Measurements from ENCODE around the gene NDRG3. TPM values are rescaled to one million over a fixed set of nuclear protein-coding genes. Genes with fewer than 3 reads are reported as not detected.
A peak's percentile ranks its signal among the peaks of the same experiment; 100 is the strongest.

Gene NDRG3
- total and polyA plus RNA-seq, 10 of the 15 experiments (the other 5 are each of a cell fraction or from before 2014, with no cell fraction given), result 11.2 to 29.7 (median 14.9) TPM

DNA sequence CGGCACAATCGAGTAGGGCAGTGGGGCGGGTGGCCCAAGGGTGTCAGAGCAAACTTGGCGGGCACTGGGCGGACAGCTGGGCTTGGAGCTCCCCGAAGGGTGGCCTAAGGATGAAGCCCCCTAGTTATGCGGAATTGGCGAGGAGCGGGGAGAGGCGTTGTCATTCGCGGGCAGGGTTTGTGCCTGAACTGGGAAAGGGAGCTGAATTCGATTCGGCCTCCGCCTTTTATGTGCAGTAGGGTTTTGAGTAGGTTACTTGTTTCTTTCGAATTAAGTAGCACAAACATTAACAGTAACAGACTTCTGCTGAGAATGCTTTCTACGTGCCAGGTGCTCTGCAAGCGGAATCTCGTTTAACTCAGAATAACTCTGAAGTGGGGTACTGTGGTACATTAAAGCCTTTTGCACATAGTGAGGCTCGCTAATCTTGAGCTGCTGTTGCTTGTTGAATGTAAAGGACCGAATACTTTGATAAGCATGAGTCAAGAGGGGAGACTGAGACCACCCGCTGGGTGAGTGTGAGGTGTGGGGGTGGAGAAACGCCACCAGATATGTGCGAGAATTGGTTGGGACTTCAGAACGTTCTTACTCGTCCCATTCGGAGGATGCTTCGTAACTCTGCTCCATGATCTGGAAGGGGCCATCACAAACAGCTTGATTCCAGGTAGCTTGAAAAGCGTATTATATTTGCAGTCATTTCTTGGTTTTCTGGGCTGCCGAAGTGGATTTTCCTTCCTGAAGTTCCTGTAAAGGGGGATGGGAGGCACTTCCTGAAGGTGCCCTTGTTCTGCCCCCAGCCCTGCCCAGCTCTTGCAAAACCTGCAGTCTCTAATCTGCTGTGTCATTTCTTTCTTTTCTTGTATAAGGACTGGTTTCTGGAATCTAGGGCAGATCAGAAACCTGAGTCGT is 139.5 kb downstream of the NDRG3 start:
- no peak for DNase-seq (ENCODE audit: low read depth, low spot score)
- POLR2A ChIA-PET, result interaction anchor here (0.6 to 4.1 kb wide), 12 partner anchors 11 to 261 kb away, joined by 4 to 87 read pairs (median 10); partner anchors contain the start of gene TGIF2

More for the DNA sequence above, 139.5 kb downstream of the NDRG3 start:
- peaks cover 12 to 15% of the 10 kb centered on the region in 2 experiments for H3K36me3 ChIP-seq (ENCODE audit: control insufficient read depth in 2 of 2, insufficient read depth in 2 of 2, low read length in 1 of 2)
- H3K4me1 ChIP-seq (ENCODE audit: control insufficient read depth, insufficient read depth, low read length), result peaks cover 14% of the 10 kb centered on the region
- TSS peak; percentile 70 for BruUV-seq (replicated peaks)
- H3K9me3 ChIP-seq (replicated peaks; ENCODE audit: control insufficient read depth, insufficient read depth, low read length), result no peaks in the 10 kb centered on the region
- ChIA-PET SMC1A (ENCODE audit: uncharacterized antibody, unreplicated experiment) (interaction anchor here (0.8 to 8.6 kb wide), 11 partner anchors 11 to 276 kb away, joined by 3 to 87 read pairs (median 7); partner anchors contain the start of gene TGIF2), CTCF (interaction anchor here (0.7 to 9.4 kb wide), 16 partner anchors 12 to 654 kb away, joined by 3 to 94 read pairs (median 4); partner anchors contain the start of genes DSN1 and TGIF2), RAD21 (ENCODE audit: unreplicated experiment) (interaction anchor here (0.7 to 4.0 kb wide), 11 partner anchors 8 to 280 kb away, joined by 3 to 92 read pairs (median 4); partner anchors contain the start of genes NDRG3 and TGIF2)
- no peaks in the 10 kb centered on the region for H4K20me1 ChIP-seq (ENCODE audit: control insufficient read depth, insufficient read depth)
- peak overlapping the region; percentile 72 for H3K4me2 ChIP-seq (ENCODE audit: control insufficient read depth, insufficient read depth)
- no peaks in the 10 kb centered on the region for H3K27me3 ChIP-seq (replicated peaks in 1 of 2; ENCODE audit: control insufficient read depth in 2 of 2, insufficient read depth in 2 of 2, low read length in 1 of 2)
- ATAC-seq, result no peak
- peak overlapping the region; percentile 97 for H3K27ac ChIP-seq (ENCODE audit: control insufficient read depth, insufficient read depth)
- in situ Hi-C loops (cut with MboI) (no loop called here), intact Hi-C loops (cut with micrococcal nuclease; ENCODE audit: unreplicated experiment) (loop anchor here (5.0 to 10.0 kb wide), 2 partner anchors 49 to 258 kb away; a partner anchor contains a TSS)
- WGBS (ENCODE audit: insufficient coverage, insufficient replicate concordance, low lambda C conversion rate, missing lambda C conversion rate), result under 1% methylated on average over 31 of the region's 31 CpGs
- H3K79me2 ChIP-seq (ENCODE audit: control insufficient read depth, insufficient read depth, low read length), result peaks cover 35% of the 10 kb centered on the region
- no peak for FAIRE-seq
- H3K4me3 ChIP-seq, result peak overlapping the region; percentile 98
- peak overlapping the region; percentile 77 for H2AFZ ChIP-seq (ENCODE audit: control insufficient read depth, low read depth, low read length)
- H3K9ac ChIP-seq (ENCODE audit: control insufficient read depth, insufficient read depth, low read length), result peak overlapping the region; percentile 98
- TF ChIP-seq, protein P1, sequence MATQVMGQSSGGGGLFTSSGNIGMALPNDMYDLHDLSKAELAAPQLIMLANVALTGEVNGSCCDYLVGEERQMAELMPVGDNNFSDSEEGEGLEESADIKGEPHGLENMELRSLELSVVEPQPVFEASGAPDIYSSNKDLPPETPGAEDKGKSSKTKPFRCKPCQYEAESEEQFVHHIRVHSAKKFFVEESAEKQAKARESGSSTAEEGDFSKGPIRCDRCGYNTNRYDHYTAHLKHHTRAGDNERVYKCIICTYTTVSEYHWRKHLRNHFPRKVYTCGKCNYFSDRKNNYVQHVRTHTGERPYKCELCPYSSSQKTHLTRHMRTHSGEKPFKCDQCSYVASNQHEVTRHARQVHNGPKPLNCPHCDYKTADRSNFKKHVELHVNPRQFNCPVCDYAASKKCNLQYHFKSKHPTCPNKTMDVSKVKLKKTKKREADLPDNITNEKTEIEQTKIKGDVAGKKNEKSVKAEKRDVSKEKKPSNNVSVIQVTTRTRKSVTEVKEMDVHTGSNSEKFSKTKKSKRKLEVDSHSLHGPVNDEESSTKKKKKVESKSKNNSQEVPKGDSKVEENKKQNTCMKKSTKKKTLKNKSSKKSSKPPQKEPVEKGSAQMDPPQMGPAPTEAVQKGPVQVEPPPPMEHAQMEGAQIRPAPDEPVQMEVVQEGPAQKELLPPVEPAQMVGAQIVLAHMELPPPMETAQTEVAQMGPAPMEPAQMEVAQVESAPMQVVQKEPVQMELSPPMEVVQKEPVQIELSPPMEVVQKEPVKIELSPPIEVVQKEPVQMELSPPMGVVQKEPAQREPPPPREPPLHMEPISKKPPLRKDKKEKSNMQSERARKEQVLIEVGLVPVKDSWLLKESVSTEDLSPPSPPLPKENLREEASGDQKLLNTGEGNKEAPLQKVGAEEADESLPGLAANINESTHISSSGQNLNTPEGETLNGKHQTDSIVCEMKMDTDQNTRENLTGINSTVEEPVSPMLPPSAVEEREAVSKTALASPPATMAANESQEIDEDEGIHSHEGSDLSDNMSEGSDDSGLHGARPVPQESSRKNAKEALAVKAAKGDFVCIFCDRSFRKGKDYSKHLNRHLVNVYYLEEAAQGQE (IDR thresholded peaks at IDR 0.05; ENCODE audit: low read depth, low read length), result no peak
- TF ChIP-seq JUND (IDR thresholded peaks at IDR 0.05; ENCODE audit: low read depth, low read length) (no peak), TAF1 (IDR thresholded peaks at IDR 0.05; ENCODE audit: borderline replicate concordance, low read depth, low read length) (0 out of 2 replicates have a peak, but pooled peaks have one; percentile 27), POLR2AphosphoS5 (IDR thresholded peaks at IDR 0.05; ENCODE audit: low read length) (peak; percentile 44; the same call in 1 of the 2 replicates), CHD1 (IDR thresholded peaks at IDR 0.05; ENCODE audit: low read depth, low read length) (0 out of 2 replicates have a peak, but pooled peaks have one; percentile 49), TBL1XR1 (IDR thresholded peaks at IDR 0.05; ENCODE audit: low read depth, low read length) (no peak)
